ENCODE data around the gene LRRC75A.
A peak's percentile ranks its signal among the peaks of the same experiment; 100 is the strongest.
"Not testable (repeated sequence)": the region's sequence is repeated elsewhere in the genome, so short reads cannot be mapped to it uniquely, and the experiment has no call there.

The LRRC75A gene

DNA sequence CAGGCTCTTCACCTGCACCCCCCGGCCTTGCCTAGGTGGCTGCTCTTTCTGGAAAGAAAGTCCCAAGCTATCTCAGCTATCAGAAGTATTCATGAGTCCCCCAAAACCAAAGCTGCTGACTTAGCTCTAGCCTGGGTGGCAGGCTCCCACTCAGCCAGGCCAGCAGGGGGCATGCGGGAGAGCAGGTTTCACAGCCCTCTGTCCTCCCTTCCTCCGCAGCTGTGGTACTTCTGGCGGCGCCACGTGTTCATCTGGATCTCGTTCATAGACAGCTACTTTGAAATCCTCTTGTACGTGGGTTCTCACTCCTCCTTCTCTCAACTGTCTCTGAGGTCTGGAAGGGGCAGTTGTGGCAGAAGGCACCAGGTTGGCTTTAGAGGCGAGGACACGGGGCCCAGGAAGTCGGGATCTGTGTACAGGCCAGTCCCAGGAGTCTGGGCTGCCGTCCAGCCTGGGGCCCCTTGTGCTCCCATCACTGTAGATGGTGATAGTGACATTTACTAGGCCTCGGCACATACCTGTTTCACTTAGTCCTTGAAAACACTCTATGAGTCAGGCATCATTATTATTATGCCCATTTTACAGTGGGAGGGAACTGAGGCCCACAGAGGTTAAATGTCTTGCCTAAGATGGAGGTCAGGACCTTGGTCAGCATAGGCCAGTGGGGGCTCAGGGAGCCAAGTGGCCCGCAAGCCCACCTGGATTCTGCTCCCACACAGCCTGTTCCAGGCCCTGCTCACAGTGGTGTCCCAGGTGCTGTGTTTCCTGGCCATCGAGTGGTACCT is 63.7 kb downstream of the LRRC75A start:
- peak; percentile 43 for DNase-seq

DNA sequence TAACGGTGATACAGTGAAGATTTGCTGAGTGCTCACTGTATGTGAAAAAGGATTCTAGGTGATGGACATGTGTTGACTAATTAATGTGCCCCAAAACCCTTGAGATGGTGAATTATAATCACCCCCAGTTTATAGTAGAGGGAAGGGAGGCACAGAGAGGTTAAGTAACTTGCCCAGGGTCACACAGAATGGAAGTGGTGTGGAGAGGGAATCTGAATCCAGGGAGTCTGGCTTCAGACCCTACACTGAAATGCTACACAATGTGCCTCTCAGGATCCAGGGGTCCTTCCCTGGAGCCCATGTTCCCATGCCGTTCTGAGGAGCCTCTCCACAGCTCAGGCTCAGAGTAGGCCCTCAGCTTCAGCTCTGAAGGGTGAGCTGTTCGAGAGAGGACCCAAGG is 65.0 kb downstream of the LRRC75A start:
- no peak for DNase-seq

DNA sequence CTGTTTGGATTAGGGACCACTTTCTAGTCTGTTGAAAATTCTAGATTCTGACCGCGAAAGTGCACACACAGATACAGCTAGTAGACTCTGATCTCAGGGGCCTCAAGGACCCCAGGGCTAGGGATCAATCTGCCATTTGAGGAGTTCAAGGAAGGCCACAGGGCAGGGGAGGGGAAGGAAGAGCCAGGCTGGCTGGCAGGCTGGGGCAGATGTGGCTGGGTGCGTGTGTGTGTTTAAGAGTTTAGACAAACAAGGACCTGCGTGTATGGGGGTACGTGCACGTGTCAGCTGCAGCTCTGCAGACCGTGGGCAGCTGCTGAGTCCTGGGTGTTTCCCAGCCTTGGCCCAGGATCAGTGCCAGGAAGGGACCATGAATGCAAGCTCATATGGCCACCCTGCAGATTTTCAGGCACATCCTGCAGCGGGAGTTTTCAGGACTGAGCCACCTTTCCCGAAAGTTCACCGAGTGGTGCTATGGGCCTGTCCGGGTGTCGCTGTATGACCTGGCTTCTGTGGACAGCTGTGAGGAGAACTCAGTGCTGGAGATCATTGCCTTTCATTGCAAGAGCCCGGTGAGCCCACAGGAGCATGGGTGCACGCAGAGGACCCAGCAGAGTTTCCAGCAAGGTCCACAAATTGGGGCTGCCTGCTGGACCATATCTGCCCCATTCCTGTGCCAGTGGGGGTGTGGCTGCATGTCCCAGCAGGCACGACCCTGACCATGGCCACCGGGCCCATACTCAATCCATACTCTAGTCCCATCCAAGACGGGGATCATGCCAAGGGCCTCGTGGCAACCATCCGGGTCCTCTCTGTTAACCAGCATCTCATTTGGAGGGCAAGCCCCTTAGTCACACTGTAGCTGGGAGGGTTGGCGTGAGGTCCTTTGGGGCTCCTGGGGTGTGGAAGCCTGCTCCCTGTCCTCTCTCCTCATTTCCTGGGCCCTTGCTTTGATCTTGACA is 66.0 kb downstream of the LRRC75A start:
- no peak for DNase-seq

DNA sequence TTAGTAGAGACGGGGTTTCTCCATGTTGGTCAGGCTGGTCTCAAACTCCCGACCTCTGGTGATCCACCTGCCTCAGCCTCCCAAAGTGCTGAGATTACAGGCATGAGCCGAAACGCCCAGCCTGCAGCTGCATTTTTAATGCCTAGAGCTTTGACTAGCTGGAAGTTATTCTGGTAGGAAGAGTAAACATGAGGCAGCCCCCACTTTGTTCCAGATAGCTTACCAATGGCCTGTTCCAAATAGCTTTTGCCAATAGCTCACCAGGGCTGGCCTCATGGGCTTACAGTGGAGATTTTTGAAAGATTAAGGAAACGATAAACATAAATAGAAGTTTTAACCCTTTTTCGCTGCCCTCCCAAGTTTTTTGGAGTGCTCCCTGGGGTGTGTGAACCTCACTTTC is 66.8 kb downstream of the LRRC75A start:
- no peak for DNase-seq

DNA sequence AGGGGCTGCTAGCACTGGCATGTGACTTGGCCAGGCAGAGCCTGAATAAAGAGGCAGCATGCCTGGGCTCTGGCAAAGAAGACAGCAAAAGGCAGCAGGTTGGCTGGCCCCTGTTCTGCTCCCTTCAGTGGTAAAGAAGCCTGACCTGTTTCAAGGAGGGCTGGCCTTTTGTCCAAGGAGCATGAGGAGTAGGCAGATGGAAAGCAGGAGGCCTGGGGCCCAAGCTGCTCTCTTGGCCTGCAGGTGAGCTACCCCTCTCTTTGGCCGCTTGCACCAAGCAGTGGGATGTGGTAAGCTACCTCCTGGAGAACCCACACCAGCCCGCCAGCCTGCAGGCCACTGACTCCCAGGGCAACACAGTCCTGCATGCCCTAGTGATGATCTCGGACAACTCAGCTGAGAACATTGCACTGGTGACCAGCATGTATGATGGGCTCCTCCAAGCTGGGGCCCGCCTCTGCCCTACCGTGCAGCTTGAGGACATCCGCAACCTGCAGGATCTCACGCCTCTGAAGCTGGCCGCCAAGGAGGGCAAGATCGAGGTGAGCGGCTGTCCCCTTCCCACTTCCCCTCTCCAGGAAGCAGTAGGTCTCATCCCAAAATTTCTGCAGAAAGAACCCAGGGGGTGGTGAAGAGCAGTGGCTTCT is 68.6 kb downstream of the LRRC75A start:
- no peak for DNase-seq

DNA sequence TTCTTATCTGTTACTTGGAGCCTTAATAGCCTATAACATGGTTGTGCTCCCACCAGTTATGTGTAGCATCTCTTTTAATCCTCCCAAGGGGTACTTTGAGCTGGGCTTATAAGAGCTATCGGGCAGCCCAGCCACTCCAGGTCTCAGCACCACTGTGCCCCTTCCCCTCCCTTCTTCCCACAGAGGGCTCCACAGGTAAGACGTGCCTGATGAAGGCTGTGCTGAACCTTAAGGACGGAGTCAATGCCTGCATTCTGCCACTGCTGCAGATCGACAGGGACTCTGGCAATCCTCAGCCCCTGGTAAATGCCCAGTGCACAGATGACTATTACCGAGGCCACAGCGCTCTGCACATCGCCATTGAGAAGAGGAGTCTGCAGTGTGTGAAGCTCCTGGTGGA is 69.6 kb downstream of the LRRC75A start:
- no peak for DNase-seq

DNA sequence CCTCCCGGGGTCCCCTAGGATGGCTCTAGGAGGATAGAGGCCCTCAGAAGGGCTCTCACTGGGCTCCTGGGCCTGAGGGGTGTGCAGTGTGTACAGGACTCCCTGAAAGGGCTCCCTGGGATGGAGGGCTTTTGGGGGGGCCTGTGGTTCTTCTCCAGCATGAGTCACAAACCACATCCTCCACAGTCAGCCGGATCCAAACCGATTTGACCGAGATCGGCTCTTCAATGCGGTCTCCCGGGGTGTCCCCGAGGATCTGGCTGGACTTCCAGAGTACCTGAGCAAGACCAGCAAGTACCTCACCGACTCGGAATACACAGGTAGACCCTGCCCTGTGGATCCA is 72.1 kb downstream of the LRRC75A start:
- peak; percentile 47 for DNase-seq

DNA sequence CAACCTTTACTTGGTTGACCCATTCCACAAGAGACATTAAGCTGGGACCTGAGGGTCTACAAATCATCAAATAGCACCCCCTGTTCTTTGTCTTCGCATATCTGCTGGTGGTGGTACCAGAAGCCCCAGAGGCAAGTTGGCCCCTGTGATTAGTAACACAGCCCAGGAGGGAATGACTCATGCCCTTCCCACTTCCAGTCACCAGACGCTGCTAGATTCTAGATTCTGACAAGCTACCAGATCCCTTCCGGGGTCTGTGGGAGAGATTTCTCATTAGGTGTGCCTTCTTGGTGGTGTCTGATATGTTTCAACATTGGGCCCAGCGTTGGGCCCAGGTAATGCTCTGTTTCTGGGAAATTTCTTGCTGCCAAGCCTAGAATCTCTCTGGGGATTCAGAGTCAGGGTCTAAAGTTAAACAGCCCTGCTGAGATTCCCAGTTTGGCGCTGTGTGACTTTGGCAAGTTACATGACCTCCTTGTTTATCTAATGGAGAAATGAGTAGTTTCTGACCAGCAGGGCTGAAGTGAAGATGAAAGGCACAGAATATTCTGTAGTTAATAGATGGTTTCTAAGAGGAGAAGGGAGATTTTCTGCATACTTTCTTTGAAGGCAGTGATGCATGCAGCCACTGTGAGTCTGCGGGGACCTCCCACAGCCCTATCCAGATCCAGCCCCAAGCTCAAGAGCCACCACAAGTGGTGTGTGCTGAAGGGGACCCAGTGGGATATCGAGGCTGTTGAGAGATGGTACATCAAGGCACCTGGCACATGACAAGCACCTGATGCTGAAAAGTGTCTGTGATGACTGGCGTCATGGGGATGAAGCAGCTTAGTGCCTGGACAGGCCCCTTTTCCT is 72.7 kb downstream of the LRRC75A start:
- DNase-seq = peak; percentile 38

DNA sequence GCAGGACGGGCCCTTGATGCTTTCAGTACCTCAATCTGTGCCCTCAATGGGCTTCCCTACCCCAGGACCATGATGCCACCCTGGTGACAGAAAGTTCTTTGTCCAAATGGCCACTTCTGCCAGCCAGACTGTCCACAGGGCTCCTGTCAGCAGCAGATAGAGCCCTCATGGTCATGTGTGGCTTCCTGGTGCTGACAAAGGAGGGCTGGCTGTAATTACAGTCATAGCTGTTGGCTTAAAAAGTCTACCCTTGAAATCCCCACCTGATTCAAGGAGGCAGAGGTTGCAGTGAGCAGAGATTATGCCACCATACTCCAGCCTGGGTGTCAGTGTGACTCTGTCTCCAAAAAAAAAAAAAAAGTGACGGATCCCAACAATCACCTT is 73.3 kb downstream of the LRRC75A start:
- DNase-seq = no peak

DNA sequence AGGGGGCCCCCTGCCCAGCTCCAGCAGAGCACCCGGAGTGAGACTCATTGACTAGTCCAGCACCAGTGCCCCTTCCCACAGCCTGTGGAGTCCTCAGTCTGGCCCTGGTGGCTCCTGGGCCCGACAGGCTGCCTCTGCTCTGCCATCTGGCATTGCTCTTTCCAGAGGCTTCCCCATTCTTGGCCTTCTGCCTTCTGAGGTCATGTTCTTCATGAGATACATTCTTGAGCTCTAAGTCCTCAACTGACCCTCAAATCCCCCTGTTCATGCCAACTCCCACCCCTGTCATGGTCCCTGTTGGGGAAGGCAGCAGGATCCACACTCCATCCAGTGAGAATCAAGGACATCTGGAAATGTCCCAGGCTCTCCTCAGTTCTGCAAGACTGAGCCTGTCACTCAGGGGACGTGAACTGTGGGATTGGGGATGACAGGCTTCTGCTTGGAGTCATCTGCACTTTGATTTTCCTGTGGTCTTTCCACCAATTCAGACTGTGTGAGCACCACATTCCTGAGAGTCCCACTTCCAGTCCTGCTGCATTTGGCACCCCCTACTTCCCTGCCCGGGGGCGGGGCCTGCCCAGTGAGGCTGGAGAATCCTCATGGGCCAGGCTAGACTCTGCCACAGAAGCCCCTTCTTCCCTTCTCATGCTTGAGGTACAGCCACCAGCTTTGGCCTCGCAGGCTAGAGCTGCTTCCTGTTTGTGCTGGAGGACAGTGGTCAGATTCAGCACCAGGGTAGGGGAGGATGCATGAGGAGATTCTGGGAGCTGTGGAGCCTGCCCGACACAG is 73.9 kb downstream of the LRRC75A start:
- no peak for DNase-seq

DNA sequence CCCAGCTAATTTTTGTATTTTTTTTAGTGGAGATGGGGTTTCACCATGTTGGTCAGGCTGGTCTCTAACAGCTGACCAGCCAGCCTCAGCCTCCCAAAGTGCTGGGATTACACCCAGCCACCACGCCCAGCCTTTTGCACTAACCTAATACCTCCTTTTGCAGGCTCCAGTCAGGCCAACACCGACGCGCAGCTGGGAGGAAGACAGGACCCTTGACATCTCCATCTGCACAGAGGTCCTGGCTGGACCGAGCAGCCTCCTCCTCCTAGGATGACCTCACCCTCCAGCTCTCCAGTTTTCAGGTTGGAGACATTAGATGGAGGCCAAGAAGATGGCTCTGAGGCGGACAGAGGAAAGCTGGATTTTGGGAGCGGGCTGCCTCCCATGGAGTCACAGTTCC is 74.6 kb downstream of the LRRC75A start:
- no peak for DNase-seq

DNA sequence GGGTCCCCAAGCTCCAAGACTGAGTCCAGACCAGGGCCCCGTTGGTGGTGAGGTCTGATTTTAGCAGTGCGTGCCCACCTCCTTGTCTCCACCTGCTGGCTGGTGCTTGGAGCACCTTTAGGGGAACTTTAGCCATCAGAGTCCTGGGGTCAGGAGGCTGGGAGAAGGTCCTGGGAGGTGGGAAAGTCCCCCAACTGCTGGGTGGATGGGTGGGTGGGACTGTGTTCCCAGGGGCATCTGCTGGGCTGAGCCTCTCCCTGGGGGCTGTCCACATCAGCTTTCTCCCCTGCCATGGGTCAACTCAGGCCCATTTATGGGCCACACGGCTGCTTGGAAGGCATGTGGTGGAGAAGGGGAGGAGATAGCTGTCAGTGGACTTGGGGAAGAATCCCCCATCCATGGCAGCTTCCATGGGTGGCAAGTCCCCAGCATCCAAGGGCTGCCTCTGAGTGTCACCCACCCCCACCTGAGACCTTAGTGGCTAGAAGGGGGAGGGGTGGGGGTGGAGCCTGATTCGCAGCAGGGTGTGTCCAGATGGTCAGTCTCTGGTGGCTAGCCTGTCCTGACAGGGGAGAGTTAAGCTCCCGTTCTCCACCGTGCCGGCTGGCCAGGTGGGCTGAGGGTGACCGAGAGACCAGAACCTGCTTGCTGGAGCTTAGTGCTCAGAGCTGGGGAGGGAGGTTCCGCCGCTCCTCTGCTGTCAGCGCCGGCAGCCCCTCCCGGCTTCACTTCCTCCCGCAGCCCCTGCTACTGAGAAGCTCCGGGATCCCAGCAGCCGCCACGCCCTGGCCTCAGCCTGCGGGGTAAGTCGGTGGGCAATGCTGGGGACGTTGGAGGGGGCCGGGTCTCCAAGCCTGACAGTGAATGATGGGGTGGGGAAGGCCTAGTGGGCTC is 76.7 kb downstream of the LRRC75A start, which contains the start of gene TRPV2:
TSS of gene TRPV2 (plus strand) at position 541 of the 894 bp plus-strand sequence. CDS start 2,098 bp downstream, outside the sequence.
- DNase-seq = peak; percentile 58

DNA sequence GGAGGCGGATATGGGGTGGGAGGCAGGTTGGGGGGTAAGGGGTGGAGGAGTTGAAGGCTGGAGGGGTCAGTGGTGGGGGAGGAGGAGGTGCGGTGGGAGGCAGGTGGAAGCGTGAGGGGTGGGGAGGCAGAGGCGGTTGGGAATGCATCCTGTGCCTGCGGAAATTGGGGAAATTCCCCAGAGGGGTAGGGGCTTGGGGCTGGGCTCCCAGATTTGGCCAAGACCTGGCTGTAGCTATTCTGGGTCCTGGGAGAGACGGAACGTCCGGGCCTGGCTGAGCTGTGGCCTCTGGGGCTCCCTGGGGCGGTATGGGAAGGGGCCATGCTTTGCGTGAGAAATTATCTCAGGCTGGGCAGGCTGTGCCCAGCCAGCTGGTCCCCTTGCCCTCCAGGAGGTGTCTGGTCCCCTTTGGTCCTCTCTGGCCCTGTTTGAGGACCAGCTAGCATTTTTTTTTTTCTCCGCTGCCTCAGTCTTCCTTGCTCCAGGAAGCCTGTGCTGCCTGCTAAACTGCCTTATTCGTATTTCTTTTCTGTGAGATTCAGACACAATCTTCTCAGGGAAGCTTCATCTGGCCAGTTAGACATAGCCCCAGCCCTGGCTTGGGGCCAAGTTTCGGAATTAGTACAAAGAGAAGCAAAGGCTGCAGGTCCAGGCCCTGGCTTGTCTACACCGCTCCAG is 83.9 kb downstream of the LRRC75A start:
- DNase-seq = no peak

DNA sequence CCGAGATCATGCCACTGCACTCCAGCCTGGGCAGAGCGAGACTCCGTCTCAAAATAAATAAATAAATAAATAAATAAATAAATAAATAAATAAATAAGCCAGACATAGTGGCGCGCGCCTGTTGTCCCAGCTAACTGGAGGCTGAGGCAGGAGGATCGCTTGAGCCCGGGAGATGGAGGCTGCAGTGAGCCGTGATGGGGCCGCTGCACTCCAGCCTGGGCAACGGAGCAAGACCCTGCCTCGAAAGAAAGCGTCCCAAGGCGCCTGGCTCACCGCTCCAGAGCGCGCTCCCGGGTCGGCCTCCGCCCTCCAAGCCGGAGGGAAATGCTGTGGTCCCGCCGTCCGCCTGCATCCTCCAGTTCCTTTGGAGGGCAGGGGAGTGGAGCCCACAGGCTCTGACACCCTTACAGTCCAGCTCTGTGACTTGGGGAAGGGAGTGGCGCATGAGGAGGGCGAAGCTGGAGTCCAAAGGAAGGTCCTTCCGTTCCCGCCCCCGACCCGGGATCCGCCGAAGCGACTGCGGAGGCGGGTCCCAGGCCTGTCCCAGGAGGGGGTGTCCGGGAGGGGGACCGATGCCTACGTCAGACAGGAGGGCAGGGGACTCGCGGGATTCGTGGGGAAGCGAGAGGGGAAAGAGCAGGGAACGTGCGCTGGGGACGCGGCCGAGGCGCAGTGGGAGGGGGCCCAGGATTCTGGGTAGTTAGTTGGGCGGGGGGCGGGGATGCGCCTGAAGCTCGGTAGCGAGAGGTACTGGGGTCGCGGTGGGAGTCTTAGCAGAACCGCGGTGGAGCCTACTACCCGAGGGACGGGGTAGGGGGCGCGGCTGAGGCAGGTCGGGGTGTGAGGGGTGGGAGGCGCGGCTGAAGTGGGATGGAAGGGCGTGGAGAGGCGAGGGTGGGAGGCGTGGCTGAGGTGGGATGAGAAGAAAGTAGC is 85.0 kb downstream of the LRRC75A start:
- DNase-seq = no peak

DNA sequence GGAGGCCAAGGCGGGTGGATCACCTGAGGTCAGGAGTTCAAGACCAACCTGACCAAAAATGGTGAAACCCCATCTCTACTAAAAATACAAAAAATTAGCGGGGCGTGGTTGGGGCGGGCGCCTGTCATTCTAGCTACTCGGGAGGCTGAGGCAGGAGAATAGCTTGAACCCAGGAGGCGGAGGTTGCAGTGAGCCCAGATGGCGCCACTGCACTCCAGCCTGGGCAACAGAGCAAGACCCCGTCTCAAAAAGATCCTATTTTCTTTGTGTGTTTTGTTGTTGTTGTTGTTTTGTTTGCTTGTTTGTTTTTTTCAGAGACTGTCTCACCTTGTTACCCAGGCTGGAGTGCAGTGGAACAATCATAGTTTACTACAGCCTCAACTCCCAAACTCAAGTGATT is 88.1 kb downstream of the LRRC75A start:
- DNase-seq = not testable (repeated sequence)

DNA sequence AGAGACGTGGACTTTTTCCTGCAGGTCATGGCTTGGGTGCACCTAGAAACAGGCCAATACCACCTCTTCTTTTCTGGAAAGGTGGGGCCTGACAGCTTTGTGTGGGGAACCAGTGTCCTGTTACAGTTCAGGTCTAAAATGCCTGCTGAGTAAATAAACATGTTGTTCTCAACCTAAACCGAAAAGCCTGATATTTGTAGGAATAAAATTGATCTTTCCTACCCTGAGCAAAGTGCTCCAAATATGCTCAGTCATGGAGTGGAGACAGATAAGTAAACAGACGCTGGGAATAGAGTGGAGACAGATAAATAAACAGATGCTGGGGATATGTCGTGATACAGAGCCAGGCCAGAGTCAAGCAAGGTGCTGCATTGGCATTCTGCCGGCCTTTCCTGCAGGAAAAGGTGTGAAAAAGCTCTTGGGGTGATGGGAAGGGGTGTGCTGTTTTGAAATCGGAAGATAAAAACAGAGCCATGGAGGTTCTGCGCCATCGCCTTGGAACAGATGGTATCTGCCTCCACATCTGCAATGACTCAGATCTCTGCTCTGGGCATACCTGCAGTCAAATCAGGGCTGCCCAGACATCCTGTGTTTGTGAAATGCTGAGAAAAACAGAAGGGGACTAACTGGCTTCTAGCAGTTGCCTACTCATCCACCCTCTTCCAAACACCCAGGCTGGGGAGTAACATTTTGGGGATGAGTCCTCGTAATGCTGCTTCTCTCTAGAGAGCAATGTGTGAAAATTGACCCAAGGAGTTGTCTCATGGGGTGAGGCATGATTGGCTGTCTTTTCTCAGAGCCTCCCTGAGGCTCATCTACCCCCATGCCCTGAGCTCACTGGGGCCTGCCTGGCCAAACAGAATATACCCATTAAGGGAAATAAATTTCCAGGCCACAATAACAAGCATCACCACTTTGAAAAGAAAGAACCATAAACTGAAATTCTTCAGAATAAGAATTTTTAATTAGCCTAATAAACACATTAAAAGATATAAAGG is 93.4 kb downstream of the LRRC75A start:
- no peak for DNase-seq

DNA sequence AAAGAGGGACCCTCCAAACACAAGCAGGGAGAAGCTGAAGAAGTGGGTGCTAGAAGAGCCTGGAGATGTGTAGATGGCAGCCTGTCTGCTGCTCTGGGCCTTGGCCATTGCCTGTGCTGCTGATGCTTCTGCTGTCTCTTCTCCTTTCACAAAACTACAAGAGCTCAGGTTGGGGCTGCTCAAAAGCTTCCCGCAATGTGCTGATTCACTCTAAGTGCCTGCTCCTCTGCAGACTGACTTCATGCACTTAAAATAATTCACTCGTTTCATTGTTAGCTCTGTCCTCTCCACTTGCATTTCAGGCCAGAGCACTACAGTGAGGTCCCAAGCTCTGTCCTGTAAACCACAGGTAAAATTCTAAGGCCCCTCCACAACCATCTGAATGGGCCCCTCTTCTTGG is 95.3 kb downstream of the LRRC75A start:
- not testable (repeated sequence) for DNase-seq
